Hepatocyte (in vitro differentiated cells): ENCODE measurements around the gene STAMBP.

ENCODE experiments used
- CTCF ChIP-seq: fragments of 200-600 bp; sonication (generic); IDR thresholded peaks from 2 replicates; pipeline ENCODE4 v1.5.1; 2016; ENCODE audit warnings: antibody characterized with exemption, mild to moderate bottlenecking; ENCODE audit not compliant: poor library complexity
- EZH2 ChIP-seq: fragments of 200-600 bp; sonication (generic); IDR thresholded peaks from 2 replicates; pipeline ENCODE4 v1.6.1; 2016; ENCODE audit warnings: antibody characterized with exemption, mild to moderate bottlenecking, borderline replicate concordance
- EZH2phosphoT487 ChIP-seq: fragments of 200-600 bp; sonication (generic); IDR thresholded peaks from one replicate; pipeline ENCODE4 v1.6.1; 2018; ENCODE audit warnings: antibody characterized with exemption, mild to moderate bottlenecking, low read depth, moderate library complexity; ENCODE audit not compliant: unreplicated experiment, severe bottlenecking

- TF ChIP-seq EZH2 (no peak), CTCF (no peak), EZH2phosphoT487 (no peak)
Observed at GRCh38 chr2:73918856-73919255, 90.1 kb downstream of the STAMBP start.
